Choroid plexus epithelial cell (primary cell): Measurements from ENCODE around the gene PDHX.

Source experiments
- DNase-seq: peaks from one replicate; pipeline ENCODE4 v3.0.0-alpha.2; 2010; ENCODE audit warnings: low read depth
- H3K4me3 ChIP-seq: 2 replicates; pipeline ENCODE4 v1.5.1; 2011; ENCODE audit warnings: low read depth, mild to moderate bottlenecking, control low read depth, low read length, moderate library complexity
- CTCF ChIP-seq: conservative IDR thresholded peaks from 2 replicates; pipeline ENCODE4 v1.5.1; 2011; ENCODE audit warnings: low read depth, mild to moderate bottlenecking, control low read depth, inconsistent platforms, low read length, moderate library complexity

Gene PDHX

GRCh38 chr11:34916015-34916842 lies at the start of gene PDHX, which contains the start of gene APIP:
PDHX (plus strand) TSS chr11:34916618; CDS start chr11:34916656, 38 bp downstream.
APIP (minus strand) TSS chr11:34916379; CDS start chr11:34916284, 95 bp downstream.
- TF ChIP-seq CTCF, result no peak
- peak within 1 kb of the TSS; percentile 93 for H3K4me3 ChIP-seq
- peak; percentile 99 for DNase-seq

- no peak overlapping the region for H3K4me3 ChIP-seq
- DNase-seq, result peak; percentile 7
- TF ChIP-seq CTCF, result peak; percentile 47
These were observed 47.0 kb upstream of the PDHX start for GRCh38 chr11:34869425-34869824.

- no peak overlapping the region for H3K4me3 ChIP-seq
- DNase-seq, result no peak
- no peak for TF ChIP-seq CTCF
These were observed 45.7 kb upstream of the PDHX start for GRCh38 chr11:34870548-34871196.

GRCh38 chr11:34874202-34874601 lies 42.2 kb upstream of the PDHX start:
- no peak for TF ChIP-seq CTCF
- no peak for DNase-seq
- no peak overlapping the region for H3K4me3 ChIP-seq

GRCh38 chr11:34877375-34877975 lies 38.9 kb upstream of the PDHX start:
- DNase-seq, result no peak
- TF ChIP-seq CTCF, result no peak
- no peak overlapping the region for H3K4me3 ChIP-seq

- no peak overlapping the region for H3K4me3 ChIP-seq
- TF ChIP-seq CTCF, result no peak
- DNase-seq, result no peak
These were observed 34.5 kb upstream of the PDHX start for GRCh38 chr11:34881900-34882299.
